K562 (cell line): ENCODE results near the gene PPP2R3C. TPM values are rescaled to one million over a fixed set of nuclear protein-coding genes. Genes with fewer than 3 reads are reported as not detected.

Experiments used
- ARID2 ChIP-seq: fragments of 450-650 bp; IDR thresholded peaks from 2 replicates; pipeline ENCODE4 v1.6.1; 2017; ENCODE audit warnings: antibody characterized with exemption, mild to moderate bottlenecking
- CEBPG ChIP-seq, 3 experiments: fragments of 200-800 bp in 1 of 3; sonication (Bioruptor generic) in 1 of 3; sonication (generic) in 1 of 3; formaldehyde crosslinking in 1 of 3; IDR thresholded peaks in 2 of 3; conservative IDR thresholded peaks in 1 of 3; 2 replicates each; pipeline versions ENCODE4 v1.6.1 to v1.8.0; 2016 to 2022; ENCODE audit warnings: missing compliant biosample characterization in 2 of 3, missing genetic modification characterization in 2 of 3, mild to moderate bottlenecking in 1 of 3, missing genetic modification reagents in 1 of 3
- HDAC3 ChIP-seq: fragments of 450-650 bp; IDR thresholded peaks from 2 replicates; pipeline ENCODE4 v1.6.1; 2018; ENCODE audit warnings: borderline replicate concordance, mild to moderate bottlenecking, moderate library complexity; ENCODE audit not compliant: partially characterized antibody
- JUND ChIP-seq, 2 experiments: IDR thresholded peaks; 2 replicates in 1 of 2; 3 replicates in 1 of 2; pipeline ENCODE4 v1.6.1; 2011; ENCODE audit warnings: borderline replicate concordance in 2 of 2, low read depth in 2 of 2, low read length in 2 of 2, improper control_type of control experiment in 1 of 2, missing biosample characterization in 1 of 2, missing genetic modification characterization in 1 of 2, missing genetic modification reagents in 1 of 2
- MIER1 ChIP-seq: fragments of 450-650 bp; IDR thresholded peaks from 2 replicates; pipeline ENCODE4 v1.6.1; 2016; ENCODE audit warnings: antibody characterized with exemption, mild to moderate bottlenecking, low read depth
- NFE2L1 ChIP-seq: fragments of 450-650 bp; IDR thresholded peaks from 2 replicates; pipeline ENCODE4 v1.6.1; 2016; ENCODE audit warnings: missing genetic modification characterization, low read depth, mild to moderate bottlenecking, missing compliant biosample characterization, moderate library complexity, borderline replicate concordance
- WHSC1 ChIP-seq: IDR thresholded peaks from one replicate; pipeline ENCODE4 v1.6.1; 2012; ENCODE audit warnings: low read length, control low read depth, inconsistent platforms
- ZNF395 ChIP-seq: fragments of 200-800 bp; sonication (Bioruptor generic); IDR thresholded peaks from 2 replicates; pipeline ENCODE4 v1.6.1; 2017; ENCODE audit warnings: missing genetic modification characterization, missing compliant biosample characterization
- ZNF79 ChIP-seq: fragments of 250-450 bp; sonication (Bioruptor Pico); IDR thresholded peaks from 2 replicates; pipeline ENCODE4 v1.4.0; 2020; ENCODE audit warnings: low read depth, mild to moderate bottlenecking, moderate library complexity
- polyA plus RNA-seq, 8 experiments: library from polyadenylated mRNA; depleted of rRNA in 4 of 8; stranded (reverse) in 5 of 8; unstranded in 3 of 8; fragments of >200 nt; fragmentation: Nextera tagmentation in 2 of 8; fragmentation: Illumina TruSeq in 1 of 8; extraction: Ambion mirVana in 2 of 8; extraction: Trizol in 1 of 8; gene quantifications; 2 replicates each; pipeline versions ENCODE4 v1.2.1 to v1.2.3, GENCODE V29; 2011 to 2014; ENCODE audit warnings: inconsistent platforms in 1 of 8, missing spikeins in 1 of 8
- total RNA-seq, 7 experiments: library from RNA; depleted of rRNA in 6 of 7; stranded (reverse); fragments of >200 nt in 6 of 7; fragmentation: Illumina TruSeq in 2 of 7; extraction: Trizol in 2 of 7; gene quantifications; 2 replicates each; pipeline versions ENCODE4 v1.2.1 to v1.2.3, GENCODE V29; 2011 to 2021; ENCODE audit warnings: low replicate concordance in 1 of 7

The PPP2R3C gene
- total and polyA plus RNA-seq, 9 of the 15 experiments (the other 6 are each of a cell fraction or from before 2014, with no cell fraction given) = 14.7 to 43.3 (median 22.7) TPM

DNA sequence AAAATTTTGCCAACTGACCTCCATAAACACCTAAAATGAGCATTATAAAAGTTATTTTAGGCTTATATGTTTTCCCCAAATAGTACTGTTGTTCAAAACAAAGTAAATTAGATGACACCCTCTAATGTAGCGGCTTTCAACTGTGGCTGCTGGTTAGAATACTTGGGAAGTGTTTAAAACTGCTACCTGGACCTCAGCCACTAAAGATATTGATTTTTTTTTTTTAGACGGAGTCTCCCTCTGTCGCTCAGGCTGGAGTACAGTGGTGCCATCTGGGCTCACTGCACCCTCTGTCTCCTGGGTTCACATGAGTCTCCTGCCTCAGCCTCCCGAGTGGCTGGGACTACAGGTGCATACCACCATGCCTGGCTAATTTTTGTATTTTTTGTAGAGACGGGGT lies 16.8 kb upstream of the PPP2R3C start (continued):
- no peak for TF ChIP-seq HDAC3
- no peak for TF ChIP-seq JUND (IDR thresholded peaks at IDR 0.05; ENCODE audit: borderline replicate concordance, low read depth, low read length)
- TF ChIP-seq JUND (tag; IDR thresholded peaks at IDR 0.05; ENCODE audit: borderline replicate concordance, low read depth, low read length) = no peak
- no peak for TF ChIP-seq MIER1
- no peak for TF ChIP-seq WHSC1
- TF ChIP-seq ARID2 = no peak
- TF ChIP-seq ZNF79 = no peak
- TF ChIP-seq CEBPG (CRISPR knock-in tag; IDR thresholded peaks at IDR 0.05) = no peak
- TF ChIP-seq CEBPG (tag; conservative IDR thresholded peaks at IDR 0.05 in 1 of 2, IDR thresholded peaks at IDR 0.05 in 1 of 2) = no peak
- TF ChIP-seq ZNF395 (CRISPR knock-in tag) = no peak
- no peak for TF ChIP-seq NFE2L1 (tag)
